ENCODE results near the gene STIL.
A peak's percentile ranks its signal among the peaks of the same experiment; 100 is the strongest.

STIL gene

GRCh38 chr1:47340227-47340626, 26.3 kb upstream of the STIL start:
- no peak for TF ChIP-seq CTCF (IDR thresholded peaks at IDR 0.05; ENCODE audit: low read depth, low read length)
- no peak for DNase-seq (ENCODE audit: low read depth, low spot score)
- in situ Hi-C loops (cut with HindIII; ENCODE audit: low sequenced_read_pairs), result no loop called here
- H3K4me3 ChIP-seq (ENCODE audit: low read depth, low read length), result no peak overlapping the region

- DNase-seq (ENCODE audit: low read depth, low spot score), result no peak
- in situ Hi-C loops (cut with HindIII; ENCODE audit: low sequenced_read_pairs), result no loop called here
- no peak overlapping the region for H3K4me3 ChIP-seq (ENCODE audit: low read depth, low read length)
- TF ChIP-seq CTCF (IDR thresholded peaks at IDR 0.05; ENCODE audit: low read depth, low read length), result no peak
Observed at GRCh38 chr1:47338249-47339077, 24.5 kb upstream of the STIL start.

GRCh38 chr1:47337350-47337749, 23.4 kb upstream of the STIL start:
- in situ Hi-C loops (cut with HindIII; ENCODE audit: low sequenced_read_pairs), result no loop called here
- TF ChIP-seq CTCF (IDR thresholded peaks at IDR 0.05; ENCODE audit: low read depth, low read length), result no peak
- no peak for DNase-seq (ENCODE audit: low read depth, low spot score)
- H3K4me3 ChIP-seq (ENCODE audit: low read depth, low read length), result no peak overlapping the region

GRCh38 chr1:47334765-47335435, 21.0 kb upstream of the STIL start:
- in situ Hi-C loops (cut with HindIII; ENCODE audit: low sequenced_read_pairs), result no loop called here
- H3K4me3 ChIP-seq (ENCODE audit: low read depth, low read length), result peak overlapping the region; percentile 94
- no peak for DNase-seq (ENCODE audit: low read depth, low spot score)
- TF ChIP-seq CTCF (IDR thresholded peaks at IDR 0.05; ENCODE audit: low read depth, low read length), result no peak

GRCh38 chr1:47333922-47334764, 20.2 kb upstream of the STIL start:
- in situ Hi-C loops (cut with HindIII; ENCODE audit: low sequenced_read_pairs), result no loop called here
- DNase-seq (ENCODE audit: low read depth, low spot score), result peak; percentile 75
- H3K4me3 ChIP-seq (ENCODE audit: low read depth, low read length), result peak overlapping the region; percentile 94
- TF ChIP-seq CTCF (IDR thresholded peaks at IDR 0.05; ENCODE audit: low read depth, low read length), result peak; percentile 15

- in situ Hi-C loops (cut with HindIII; ENCODE audit: low sequenced_read_pairs), result no loop called here
- H3K4me3 ChIP-seq (ENCODE audit: low read depth, low read length), result peak within 1 kb of the TSS; percentile 94
- TF ChIP-seq CTCF (IDR thresholded peaks at IDR 0.05; ENCODE audit: low read depth, low read length), result peak; percentile 13
- DNase-seq (ENCODE audit: low read depth, low spot score), result peak; percentile 85
Observed at GRCh38 chr1:47333578-47333921, 19.6 kb upstream of the STIL start, which contains the start of gene CMPK1. TSS of gene CMPK1 (plus strand) at chr1:47333790. CDS start at chr1:47333946, 156 bp downstream.
